H9 (cell line): ENCODE data around the gene CCR5. TPM values are rescaled to one million over a fixed set of nuclear protein-coding genes. Genes with fewer than 3 reads are reported as not detected.

Source experiments
- DNase-seq: peaks from one replicate; pipeline ENCODE4 v3.0.0-alpha.2; 2017
- H2AFZ ChIP-seq: one replicate; pipeline ENCODE4 v1.6.1; 2013; ENCODE audit warnings: mild to moderate bottlenecking, low read length, control low read depth, moderate library complexity
- H2AK5ac ChIP-seq: 2 replicates; pipeline ENCODE4 v1.6.1; 2013; ENCODE audit warnings: low read length, control low read depth, mixed read lengths; ENCODE audit not compliant: insufficient read length
- H2BK120ac ChIP-seq: one replicate; pipeline ENCODE4 v1.6.1; 2013; ENCODE audit warnings: low read depth, mild to moderate bottlenecking, low read length, control low read depth, inconsistent platforms; ENCODE audit not compliant: poor library complexity, severe bottlenecking
- H2BK12ac ChIP-seq: 2 replicates; pipeline ENCODE4 v1.6.1; 2013; ENCODE audit warnings: low read length, control low read depth, mixed read lengths, low read depth; ENCODE audit not compliant: insufficient read length
- H2BK15ac ChIP-seq: 2 replicates; pipeline ENCODE4 v1.6.1; 2013; ENCODE audit warnings: low read depth, low read length, control low read depth
- H2BK20ac ChIP-seq: one replicate; pipeline ENCODE4 v1.6.1; 2013; ENCODE audit warnings: low read depth, mild to moderate bottlenecking, low read length, control low read depth, inconsistent platforms; ENCODE audit not compliant: poor library complexity, severe bottlenecking
- H2BK5ac ChIP-seq: 2 replicates; pipeline ENCODE4 v1.6.1; 2013; ENCODE audit warnings: low read length, control low read depth, mixed read lengths; ENCODE audit not compliant: insufficient read length
- H3K14ac ChIP-seq: 2 replicates; pipeline ENCODE4 v1.6.1; 2013; ENCODE audit warnings: low read length, control low read depth; ENCODE audit not compliant: insufficient read depth
- H3K18ac ChIP-seq: 2 replicates; pipeline ENCODE4 v1.6.1; 2013; ENCODE audit warnings: low read depth, mild to moderate bottlenecking, mixed read lengths, low read length, control low read depth; ENCODE audit not compliant: insufficient read length
- H3K23ac ChIP-seq: 2 replicates; pipeline ENCODE4 v1.6.1; 2013; ENCODE audit warnings: low read length, control low read depth, mixed read lengths, low read depth; ENCODE audit not compliant: insufficient read length
- H3K23me2 ChIP-seq: 2 replicates; pipeline ENCODE4 v1.6.1; 2013; ENCODE audit warnings: low read depth, mild to moderate bottlenecking, mixed read lengths, low read length, control low read depth; ENCODE audit not compliant: insufficient read length, poor library complexity, severe bottlenecking
- H3K27ac ChIP-seq: 2 replicates; pipeline ENCODE4 v1.5.1; 2013; ENCODE audit warnings: low read length, control low read depth, mixed read lengths, low read depth; ENCODE audit not compliant: insufficient read length
- H3K27me3 ChIP-seq: 2 replicates; pipeline ENCODE4 v1.6.1; 2013; ENCODE audit warnings: low read length, control low read depth, inconsistent platforms; ENCODE audit not compliant: insufficient read depth
- H3K4ac ChIP-seq: 2 replicates; pipeline ENCODE4 v1.6.1; 2013; ENCODE audit warnings: low read depth, mild to moderate bottlenecking, control low read depth, inconsistent platforms, low read length, moderate library complexity
- H3K4me1 ChIP-seq: 2 replicates; pipeline ENCODE4 v1.6.1; 2013; ENCODE audit warnings: low read length, control low read depth, inconsistent platforms; ENCODE audit not compliant: insufficient read depth
- H3K4me2 ChIP-seq: 2 replicates; pipeline ENCODE4 v1.6.1; 2013; ENCODE audit warnings: low read length, control low read depth, mixed read lengths; ENCODE audit not compliant: insufficient read length, insufficient read depth
- H3K56ac ChIP-seq: 2 replicates; pipeline ENCODE4 v1.6.1; 2013; ENCODE audit warnings: low read depth, mild to moderate bottlenecking, mixed read lengths, low read length, control low read depth; ENCODE audit not compliant: insufficient read length
- H3K79me1 ChIP-seq: 2 replicates; pipeline ENCODE4 v1.6.1; 2013; ENCODE audit warnings: low read depth, mild to moderate bottlenecking, moderate library complexity, low read length, control low read depth, inconsistent platforms; ENCODE audit not compliant: insufficient read depth, poor library complexity, severe bottlenecking
- H3K79me2 ChIP-seq: 2 replicates; pipeline ENCODE4 v1.6.1; 2013; ENCODE audit warnings: low read length, control low read depth, inconsistent platforms; ENCODE audit not compliant: insufficient read depth
- H3K9ac ChIP-seq: 2 replicates; pipeline ENCODE4 v1.6.1; 2013; ENCODE audit warnings: low read length, control low read depth, mixed read lengths; ENCODE audit not compliant: insufficient read length; ENCODE audit errors: extremely low read depth
- H3K9me3 ChIP-seq: one replicate; pipeline ENCODE4 v1.6.1; 2013; ENCODE audit warnings: low read depth, low read length, inconsistent platforms; ENCODE audit not compliant: control insufficient read depth
- H3T11ph ChIP-seq: one replicate; pipeline ENCODE4 v1.6.1; 2013; ENCODE audit warnings: mild to moderate bottlenecking, low read length, control low read depth, inconsistent platforms
- H4K20me1 ChIP-seq: one replicate; pipeline ENCODE4 v1.6.1; 2013; ENCODE audit not compliant: control insufficient read depth, insufficient read length, insufficient read depth
- H4K5ac ChIP-seq: 2 replicates; pipeline ENCODE4 v1.6.1; 2013; ENCODE audit warnings: low read depth, mild to moderate bottlenecking, mixed read lengths, low read length, control low read depth; ENCODE audit not compliant: insufficient read length
- H4K8ac ChIP-seq: replicated peaks from 2 replicates; pipeline ENCODE4 v1.6.1; 2013; ENCODE audit warnings: low read length, control low read depth, mixed read lengths, low read depth; ENCODE audit not compliant: insufficient read length
- H4K91ac ChIP-seq: 2 replicates; pipeline ENCODE4 v1.6.1; 2013; ENCODE audit warnings: low read depth, mild to moderate bottlenecking, moderate library complexity, mixed read lengths, low read length, control low read depth; ENCODE audit not compliant: insufficient read length
- H3K27ac Mint-ChIP-seq, 3 experiments: 2 replicates in 2 of 3; 3 replicates in 1 of 3; pipeline ENCODE4 v1.8.0; 2020 to 2021; ENCODE audit warnings: mixed read lengths in 3 of 3, mild to moderate bottlenecking in 1 of 3, moderate library complexity in 1 of 3
- H3K27me3 Mint-ChIP-seq: 2 replicates; pipeline ENCODE4 v1.8.0; 2021; ENCODE audit warnings: low read depth, mild to moderate bottlenecking, moderate library complexity, mixed read lengths
- H3K36me3 Mint-ChIP-seq, 3 experiments: 2 replicates in 2 of 3; 3 replicates in 1 of 3; pipeline ENCODE4 v1.8.0; 2020 to 2021; ENCODE audit warnings: low read depth in 3 of 3, mixed read lengths in 3 of 3; ENCODE audit not compliant: insufficient read depth in 1 of 3
- H3K4me1 Mint-ChIP-seq, 2 experiments: 2 replicates each; pipeline ENCODE4 v1.8.0; 2020; ENCODE audit warnings: mixed read lengths in 2 of 2
- H3K4me3 Mint-ChIP-seq, 2 experiments: 2 replicates in 1 of 2; 3 replicates in 1 of 2; pipeline ENCODE4 v1.8.0; 2020 to 2021; ENCODE audit warnings: mild to moderate bottlenecking in 2 of 2, mixed read lengths in 2 of 2, moderate library complexity in 1 of 2
- H3K9me3 Mint-ChIP-seq, 2 experiments: 2 replicates in 1 of 2; 3 replicates in 1 of 2; pipeline ENCODE4 v1.8.0; 2020; ENCODE audit warnings: mild to moderate bottlenecking in 2 of 2, mixed read lengths in 2 of 2, moderate library complexity in 1 of 2
- WGBS: extraction: QIAGEN DNeasy Blood & Tissue Kit; methylation state at CpG from one replicate; pipeline ENCODE4 v1.1.7; 2013; ENCODE audit warnings: missing lambda C conversion rate, low lambda C conversion rate, mixed read lengths; ENCODE audit not compliant: insufficient read length; ENCODE audit errors: extremely low coverage; 5-methylcytosine and 5-hydroxymethylcytosine counted together
- total RNA-seq: library from RNA; stranded (reverse); gene quantifications from 2 replicates; pipeline ENCODE4 v1.2.1, GENCODE V29; 2021
- TF ChIP-seq, protein P1 (sequence below): fragments of 200-600 bp; sonication (generic); conservative IDR thresholded peaks from 3 replicates; pipeline ENCODE4 v1.8.0; 2021; ENCODE audit warnings: antibody characterized with exemption, mild to moderate bottlenecking

CCR5 gene
- total RNA-seq, 1 experiment from 2014 or later = not detected

DNA sequence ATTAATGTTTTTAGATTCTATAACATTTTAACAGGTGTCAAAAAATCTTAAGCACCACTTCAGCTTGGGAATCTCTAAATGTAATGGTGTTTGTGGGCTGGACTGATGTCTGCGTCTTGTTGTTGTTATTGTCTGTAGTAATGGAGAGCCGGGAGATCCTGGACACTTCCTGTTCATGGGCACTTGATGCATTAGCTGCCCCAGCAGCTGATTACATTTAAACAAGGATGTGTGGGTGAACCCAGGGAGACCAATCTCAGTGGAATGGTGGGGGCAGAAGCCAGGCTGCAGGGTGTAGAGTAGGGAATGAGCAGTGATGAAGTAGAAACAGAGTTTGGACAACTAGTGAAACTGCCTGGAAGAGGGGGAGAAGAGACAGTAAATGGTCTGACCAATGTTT is 28.4 kb downstream of the CCR5 start:
- H2AFZ ChIP-seq = no peak overlapping the region
- H3K4me1 Mint-ChIP-seq = peaks cover 0 to 3% of the 10 kb centered on the region in 2 experiments; a peak in 1 of 4 replicates

More for the DNA sequence above, 28.4 kb downstream of the CCR5 start:
- Histone ChIP-seq H3K27ac (no peak overlapping the region), H2BK5ac (no peak overlapping the region), H3K9ac (no peak overlapping the region), H3K56ac (no peak overlapping the region), H2BK12ac (no peak overlapping the region), H3K4me2 (no peak overlapping the region), H4K20me1 (no peaks in the 10 kb centered on the region), H3K23ac (no peak overlapping the region), H3K14ac (no peak overlapping the region), H3K4ac (no peak overlapping the region), H4K91ac (no peak overlapping the region), H3T11ph (no peak overlapping the region), H4K5ac (no peak overlapping the region), H2AK5ac (no peak overlapping the region), H2BK20ac (no peak overlapping the region), H3K4me1 (no peaks in the 10 kb centered on the region), H3K18ac (no peak overlapping the region), H2BK15ac (no peak overlapping the region), H3K27me3 (no peaks in the 10 kb centered on the region), H4K8ac (no peak overlapping the region), H3K79me1 (no peaks in the 10 kb centered on the region), H3K9me3 (no peaks in the 10 kb centered on the region), H3K79me2 (no peaks in the 10 kb centered on the region), H2BK120ac (no peak overlapping the region), H3K23me2 (no peaks in the 10 kb centered on the region)
- Mint-ChIP-seq H3K27ac (no peak overlapping the region), H3K27me3 (peaks cover 9% of the 10 kb centered on the region), H3K36me3 (no peaks in the 10 kb centered on the region), H3K9me3 (no peaks in the 10 kb centered on the region), H3K4me3 (no peak overlapping the region)
- TF ChIP-seq, protein P1, sequence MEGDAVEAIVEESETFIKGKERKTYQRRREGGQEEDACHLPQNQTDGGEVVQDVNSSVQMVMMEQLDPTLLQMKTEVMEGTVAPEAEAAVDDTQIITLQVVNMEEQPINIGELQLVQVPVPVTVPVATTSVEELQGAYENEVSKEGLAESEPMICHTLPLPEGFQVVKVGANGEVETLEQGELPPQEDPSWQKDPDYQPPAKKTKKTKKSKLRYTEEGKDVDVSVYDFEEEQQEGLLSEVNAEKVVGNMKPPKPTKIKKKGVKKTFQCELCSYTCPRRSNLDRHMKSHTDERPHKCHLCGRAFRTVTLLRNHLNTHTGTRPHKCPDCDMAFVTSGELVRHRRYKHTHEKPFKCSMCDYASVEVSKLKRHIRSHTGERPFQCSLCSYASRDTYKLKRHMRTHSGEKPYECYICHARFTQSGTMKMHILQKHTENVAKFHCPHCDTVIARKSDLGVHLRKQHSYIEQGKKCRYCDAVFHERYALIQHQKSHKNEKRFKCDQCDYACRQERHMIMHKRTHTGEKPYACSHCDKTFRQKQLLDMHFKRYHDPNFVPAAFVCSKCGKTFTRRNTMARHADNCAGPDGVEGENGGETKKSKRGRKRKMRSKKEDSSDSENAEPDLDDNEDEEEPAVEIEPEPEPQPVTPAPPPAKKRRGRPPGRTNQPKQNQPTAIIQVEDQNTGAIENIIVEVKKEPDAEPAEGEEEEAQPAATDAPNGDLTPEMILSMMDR = no peak
- DNase-seq = no peak
- no CpG with 5 or more reads among the region's 2 CpGs for WGBS
